WTC11 (cell line): ENCODE data around the gene ALDOB. TPM values are rescaled to one million over a fixed set of nuclear protein-coding genes. Genes with fewer than 3 reads are reported as not detected.

Experiments used
- ATAC-seq: fragments of 200-7000 bp; cut with Tn5 transposase; 2 replicates; pipeline ENCODE4 v1.10.0; 2021; ENCODE audit warnings: mild to moderate bottlenecking, moderate library complexity
- CTCF ChIA-PET: fragments of 300-600 bp; sonication (Branson Sonifier 250); formaldehyde crosslinking; loops from one replicate; lab custom pipeline; 2021; ENCODE audit warnings: antibody characterized with exemption; lab: Charles Lee
- POLR2A ChIA-PET: fragments of 350-600 bp; sonication (Branson Sonifier 250); formaldehyde crosslinking; loops from one replicate; lab custom pipeline; 2021; ENCODE audit warnings: antibody characterized with exemption; lab: Charles Lee
- DNase-seq: peaks from one replicate; pipeline ENCODE4 v3.0.0; 2021; ENCODE audit warnings: low spot score
- H3K27ac Mint-ChIP-seq: 2 replicates; pipeline ENCODE4 v1.8.0; 2021; ENCODE audit warnings: mixed read lengths
- H3K27me3 Mint-ChIP-seq: 2 replicates; pipeline ENCODE4 v1.8.0; 2021; ENCODE audit warnings: low read depth, mild to moderate bottlenecking, moderate library complexity, mixed read lengths
- H3K36me3 Mint-ChIP-seq: 2 replicates; pipeline ENCODE4 v1.8.0; 2021; ENCODE audit warnings: mixed read lengths
- H3K4me1 Mint-ChIP-seq: 2 replicates; pipeline ENCODE4 v1.8.0; 2022; ENCODE audit warnings: mixed read lengths
- H3K4me3 Mint-ChIP-seq: 2 replicates; pipeline ENCODE4 v1.8.0; 2021; ENCODE audit warnings: mild to moderate bottlenecking, moderate library complexity, mixed read lengths
- H3K9me3 Mint-ChIP-seq: 2 replicates; pipeline ENCODE4 v1.8.0; 2021; ENCODE audit warnings: mixed read lengths
- ATF1 ChIP-seq: sonication (generic); formaldehyde crosslinking; IDR thresholded peaks from 2 replicates; pipeline ENCODE4 v1.8.1; 2023; ENCODE audit warnings: mild to moderate bottlenecking, moderate library complexity, missing genetic modification reagents
- FOXK1 ChIP-seq: sonication (generic); formaldehyde crosslinking; IDR thresholded peaks from 2 replicates; pipeline ENCODE4 v1.8.0; 2022; ENCODE audit warnings: mild to moderate bottlenecking, moderate library complexity, missing genetic modification reagents
- GABPB1 ChIP-seq: sonication (generic); formaldehyde crosslinking; IDR thresholded peaks from 2 replicates; pipeline ENCODE4 v1.8.1; 2023; ENCODE audit warnings: mild to moderate bottlenecking, missing genetic modification reagents
- HMGA2 ChIP-seq: fragments of 250-450 bp; sonication (Bioruptor Pico); IDR thresholded peaks from 2 replicates; pipeline ENCODE4 v1.4.0; 2021; ENCODE audit warnings: mild to moderate bottlenecking, moderate library complexity
- KAT7 ChIP-seq: sonication (generic); formaldehyde crosslinking; IDR thresholded peaks from 2 replicates; pipeline ENCODE4 v1.8.1; 2023; ENCODE audit warnings: missing genetic modification reagents, mild to moderate bottlenecking, borderline replicate concordance
- MYBL2 ChIP-seq: sonication (generic); formaldehyde crosslinking; IDR thresholded peaks from 2 replicates; pipeline ENCODE4 v1.8.1; 2023; ENCODE audit warnings: mild to moderate bottlenecking, moderate library complexity, missing genetic modification reagents
- NFYB ChIP-seq: sonication (generic); formaldehyde crosslinking; conservative IDR thresholded peaks from 2 replicates; pipeline ENCODE4 v1.8.0; 2022; ENCODE audit warnings: low read depth, missing genetic modification reagents
- total RNA-seq: library from RNA; stranded (reverse); gene quantifications from 3 replicates; pipeline ENCODE4 v1.2.3, GENCODE V29; 2021
- TF ChIP-seq, protein P1 (sequence below): sonication (generic); formaldehyde crosslinking; IDR thresholded peaks from 2 replicates; pipeline ENCODE4 v1.8.0; 2022; ENCODE audit warnings: mild to moderate bottlenecking, missing genetic modification reagents
- TF ChIP-seq, protein P2 (sequence below): sonication (generic); formaldehyde crosslinking; IDR thresholded peaks from 2 replicates; pipeline ENCODE4 v1.8.1; 2022; ENCODE audit warnings: mild to moderate bottlenecking, missing genetic modification reagents, moderate library complexity, borderline replicate concordance
- TF ChIP-seq, protein P3 (sequence below): fragments of 250-450 bp; sonication (Bioruptor Pico); IDR thresholded peaks from 2 replicates; pipeline ENCODE4 v1.9.0; 2021; ENCODE audit warnings: mild to moderate bottlenecking
- TF ChIP-seq, protein P4 (sequence below): sonication (generic); formaldehyde crosslinking; IDR thresholded peaks from 2 replicates; pipeline ENCODE4 v1.8.0; 2023; ENCODE audit warnings: mild to moderate bottlenecking, missing genetic modification reagents
- TF ChIP-seq, protein P5 (sequence below): sonication (generic); formaldehyde crosslinking; IDR thresholded peaks from 2 replicates; pipeline ENCODE4 v1.8.1; 2023; ENCODE audit warnings: mild to moderate bottlenecking, missing genetic modification reagents, moderate library complexity

The ALDOB gene
- total RNA-seq, 1 experiment from 2014 or later, result 0.94 TPM

DNA sequence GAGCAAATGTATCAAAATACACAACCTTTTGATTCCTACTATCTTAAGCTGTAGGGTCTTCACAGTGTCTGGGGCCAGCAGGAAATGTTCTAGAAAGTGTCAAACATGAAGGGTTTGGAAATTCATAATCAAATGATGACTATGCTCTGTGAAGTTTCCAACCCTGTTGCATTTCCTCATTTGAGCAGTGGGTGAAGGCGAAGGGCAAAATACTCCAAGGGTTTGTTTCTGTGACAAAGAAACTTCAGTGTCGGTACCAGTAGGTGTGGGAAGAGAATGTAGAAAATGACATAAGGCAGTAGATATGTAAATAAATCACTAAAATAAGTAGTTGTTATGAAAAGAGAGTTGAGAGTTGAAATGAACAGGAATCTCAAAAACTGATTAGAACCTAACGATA is 576 bp downstream of the ALDOB start (continued):
- TF ChIP-seq MYBL2 (CRISPR knock-in tag), result no peak
- TF ChIP-seq, protein P1, sequence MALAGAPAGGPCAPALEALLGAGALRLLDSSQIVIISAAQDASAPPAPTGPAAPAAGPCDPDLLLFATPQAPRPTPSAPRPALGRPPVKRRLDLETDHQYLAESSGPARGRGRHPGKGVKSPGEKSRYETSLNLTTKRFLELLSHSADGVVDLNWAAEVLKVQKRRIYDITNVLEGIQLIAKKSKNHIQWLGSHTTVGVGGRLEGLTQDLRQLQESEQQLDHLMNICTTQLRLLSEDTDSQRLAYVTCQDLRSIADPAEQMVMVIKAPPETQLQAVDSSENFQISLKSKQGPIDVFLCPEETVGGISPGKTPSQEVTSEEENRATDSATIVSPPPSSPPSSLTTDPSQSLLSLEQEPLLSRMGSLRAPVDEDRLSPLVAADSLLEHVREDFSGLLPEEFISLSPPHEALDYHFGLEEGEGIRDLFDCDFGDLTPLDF (CRISPR knock-in tag), result no peak

DNA sequence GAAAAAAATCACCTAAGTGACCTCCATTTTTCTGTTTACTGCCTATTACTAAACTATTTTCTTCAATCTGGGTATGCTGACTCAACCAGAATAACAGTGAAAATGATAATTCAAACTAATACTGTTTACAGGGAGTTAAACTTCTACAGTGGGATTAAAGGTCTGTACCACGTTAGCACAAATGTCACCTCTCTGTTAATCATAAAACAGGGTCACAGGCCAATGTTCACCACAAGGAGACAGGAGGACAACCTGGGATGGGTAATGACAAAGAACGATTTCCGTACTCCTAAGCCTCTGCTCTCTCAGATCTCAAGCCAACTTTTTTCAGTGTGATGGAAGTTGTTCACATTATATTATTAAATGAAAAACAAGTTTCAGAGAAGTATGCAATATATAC is 2.3 kb downstream of the ALDOB start:
- Mint-ChIP-seq H3K27ac (no peak overlapping the region), H3K4me1 (peaks cover 3% of the 10 kb centered on the region; the same call in 1 of the 2 replicates), H3K4me3 (no peak overlapping the region), H3K27me3 (peaks cover 5% of the 10 kb centered on the region), H3K36me3 (no peaks in the 10 kb centered on the region), H3K9me3 (no peaks in the 10 kb centered on the region)
- TF ChIP-seq HMGA2 (CRISPR knock-in tag), result no peak
- TF ChIP-seq NFYB (CRISPR knock-in tag), result no peak
- TF ChIP-seq, protein P1 (CRISPR knock-in tag), result no peak
- TF ChIP-seq ATF1, result no peak
- TF ChIP-seq, protein P2, sequence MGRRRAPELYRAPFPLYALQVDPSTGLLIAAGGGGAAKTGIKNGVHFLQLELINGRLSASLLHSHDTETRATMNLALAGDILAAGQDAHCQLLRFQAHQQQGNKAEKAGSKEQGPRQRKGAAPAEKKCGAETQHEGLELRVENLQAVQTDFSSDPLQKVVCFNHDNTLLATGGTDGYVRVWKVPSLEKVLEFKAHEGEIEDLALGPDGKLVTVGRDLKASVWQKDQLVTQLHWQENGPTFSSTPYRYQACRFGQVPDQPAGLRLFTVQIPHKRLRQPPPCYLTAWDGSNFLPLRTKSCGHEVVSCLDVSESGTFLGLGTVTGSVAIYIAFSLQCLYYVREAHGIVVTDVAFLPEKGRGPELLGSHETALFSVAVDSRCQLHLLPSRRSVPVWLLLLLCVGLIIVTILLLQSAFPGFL (CRISPR knock-in tag), result no peak
- peak; percentile 25; the same call in 1 of the 2 replicates for TF ChIP-seq GABPB1
- no peak for TF ChIP-seq KAT7 (CRISPR knock-in tag)
- CTCF ChIA-PET, result interaction anchor here (2.7 kb wide), 1 partner anchor 16 kb away, joined by 14 read pairs; no protein-coding TSS in a partner anchor
- POLR2A ChIA-PET, result no interaction called here
- ATAC-seq (no peak), DNase-seq (no peak)

DNA sequence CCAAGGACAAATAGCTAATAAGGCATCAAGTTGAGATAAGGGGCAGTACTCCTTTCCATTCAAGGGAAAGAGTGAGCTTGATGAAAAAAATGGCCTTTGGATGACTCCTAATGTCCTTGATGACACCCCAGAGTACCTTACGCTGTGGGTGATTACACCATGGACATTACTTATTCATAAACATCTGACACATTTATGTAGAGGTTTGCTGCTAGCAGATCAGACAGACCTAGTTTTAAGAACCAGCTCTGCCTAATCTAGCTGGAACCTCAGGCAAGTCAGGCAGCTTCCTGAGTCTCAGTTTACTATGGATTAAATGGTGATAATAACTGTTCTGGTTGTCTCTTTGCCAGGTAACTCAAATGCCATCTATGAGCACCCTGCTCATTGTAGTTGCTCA is 2.8 kb downstream of the ALDOB start:
- ATAC-seq, result no peak
- Mint-ChIP-seq H3K27me3 (peaks cover 5% of the 10 kb centered on the region), H3K9me3 (no peaks in the 10 kb centered on the region), H3K27ac (no peak overlapping the region), H3K4me3 (no peak overlapping the region), H3K4me1 (peaks cover 3% of the 10 kb centered on the region; the same call in 1 of the 2 replicates), H3K36me3 (no peaks in the 10 kb centered on the region)
- POLR2A ChIA-PET, result no interaction called here
- CTCF ChIA-PET, result interaction anchor here (1.0 to 2.7 kb wide), 2 partner anchors 16 to 26 kb away, joined by 4 to 14 read pairs; no protein-coding TSS in a partner anchor
- TF ChIP-seq, protein P3, sequence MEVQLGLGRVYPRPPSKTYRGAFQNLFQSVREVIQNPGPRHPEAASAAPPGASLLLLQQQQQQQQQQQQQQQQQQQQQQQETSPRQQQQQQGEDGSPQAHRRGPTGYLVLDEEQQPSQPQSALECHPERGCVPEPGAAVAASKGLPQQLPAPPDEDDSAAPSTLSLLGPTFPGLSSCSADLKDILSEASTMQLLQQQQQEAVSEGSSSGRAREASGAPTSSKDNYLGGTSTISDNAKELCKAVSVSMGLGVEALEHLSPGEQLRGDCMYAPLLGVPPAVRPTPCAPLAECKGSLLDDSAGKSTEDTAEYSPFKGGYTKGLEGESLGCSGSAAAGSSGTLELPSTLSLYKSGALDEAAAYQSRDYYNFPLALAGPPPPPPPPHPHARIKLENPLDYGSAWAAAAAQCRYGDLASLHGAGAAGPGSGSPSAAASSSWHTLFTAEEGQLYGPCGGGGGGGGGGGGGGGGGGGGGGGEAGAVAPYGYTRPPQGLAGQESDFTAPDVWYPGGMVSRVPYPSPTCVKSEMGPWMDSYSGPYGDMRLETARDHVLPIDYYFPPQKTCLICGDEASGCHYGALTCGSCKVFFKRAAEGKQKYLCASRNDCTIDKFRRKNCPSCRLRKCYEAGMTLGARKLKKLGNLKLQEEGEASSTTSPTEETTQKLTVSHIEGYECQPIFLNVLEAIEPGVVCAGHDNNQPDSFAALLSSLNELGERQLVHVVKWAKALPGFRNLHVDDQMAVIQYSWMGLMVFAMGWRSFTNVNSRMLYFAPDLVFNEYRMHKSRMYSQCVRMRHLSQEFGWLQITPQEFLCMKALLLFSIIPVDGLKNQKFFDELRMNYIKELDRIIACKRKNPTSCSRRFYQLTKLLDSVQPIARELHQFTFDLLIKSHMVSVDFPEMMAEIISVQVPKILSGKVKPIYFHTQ (CRISPR knock-in tag), result no peak
- TF ChIP-seq, protein P4, sequence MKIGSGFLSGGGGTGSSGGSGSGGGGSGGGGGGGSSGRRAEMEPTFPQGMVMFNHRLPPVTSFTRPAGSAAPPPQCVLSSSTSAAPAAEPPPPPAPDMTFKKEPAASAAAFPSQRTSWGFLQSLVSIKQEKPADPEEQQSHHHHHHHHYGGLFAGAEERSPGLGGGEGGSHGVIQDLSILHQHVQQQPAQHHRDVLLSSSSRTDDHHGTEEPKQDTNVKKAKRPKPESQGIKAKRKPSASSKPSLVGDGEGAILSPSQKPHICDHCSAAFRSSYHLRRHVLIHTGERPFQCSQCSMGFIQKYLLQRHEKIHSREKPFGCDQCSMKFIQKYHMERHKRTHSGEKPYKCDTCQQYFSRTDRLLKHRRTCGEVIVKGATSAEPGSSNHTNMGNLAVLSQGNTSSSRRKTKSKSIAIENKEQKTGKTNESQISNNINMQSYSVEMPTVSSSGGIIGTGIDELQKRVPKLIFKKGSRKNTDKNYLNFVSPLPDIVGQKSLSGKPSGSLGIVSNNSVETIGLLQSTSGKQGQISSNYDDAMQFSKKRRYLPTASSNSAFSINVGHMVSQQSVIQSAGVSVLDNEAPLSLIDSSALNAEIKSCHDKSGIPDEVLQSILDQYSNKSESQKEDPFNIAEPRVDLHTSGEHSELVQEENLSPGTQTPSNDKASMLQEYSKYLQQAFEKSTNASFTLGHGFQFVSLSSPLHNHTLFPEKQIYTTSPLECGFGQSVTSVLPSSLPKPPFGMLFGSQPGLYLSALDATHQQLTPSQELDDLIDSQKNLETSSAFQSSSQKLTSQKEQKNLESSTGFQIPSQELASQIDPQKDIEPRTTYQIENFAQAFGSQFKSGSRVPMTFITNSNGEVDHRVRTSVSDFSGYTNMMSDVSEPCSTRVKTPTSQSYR (CRISPR knock-in tag), result no peak
- TF ChIP-seq, protein P5, sequence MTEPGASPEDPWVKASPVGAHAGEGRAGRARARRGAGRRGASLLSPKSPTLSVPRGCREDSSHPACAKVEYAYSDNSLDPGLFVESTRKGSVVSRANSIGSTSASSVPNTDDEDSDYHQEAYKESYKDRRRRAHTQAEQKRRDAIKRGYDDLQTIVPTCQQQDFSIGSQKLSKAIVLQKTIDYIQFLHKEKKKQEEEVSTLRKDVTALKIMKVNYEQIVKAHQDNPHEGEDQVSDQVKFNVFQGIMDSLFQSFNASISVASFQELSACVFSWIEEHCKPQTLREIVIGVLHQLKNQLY (CRISPR knock-in tag), result no peak
- TF ChIP-seq FOXK1 (CRISPR knock-in tag), result no peak
- DNase-seq, result no peak
